HepG2 (cell line): ENCODE results near the gene URAD. TPM values are rescaled to one million over a fixed set of nuclear protein-coding genes. Genes with fewer than 3 reads are reported as not detected.

ENCODE experiments used
- ESRRA ChIP-seq: sonication (generic); formaldehyde crosslinking; IDR thresholded peaks from 2 replicates; pipeline ENCODE4 v1.5.1; 2020; ENCODE audit warnings: mild to moderate bottlenecking, low read depth, missing genetic modification reagents
- ETV6 ChIP-seq: sonication (generic); formaldehyde crosslinking; conservative IDR thresholded peaks from 2 replicates; pipeline ENCODE4 v1.4.0; 2020; ENCODE audit warnings: missing genetic modification reagents
- GATAD2A ChIP-seq: IDR thresholded peaks from 2 replicates; pipeline ENCODE4 v1.6.1; 2016
- KDM3A ChIP-seq: IDR thresholded peaks from 2 replicates; pipeline ENCODE4 v1.6.1; 2018; ENCODE audit warnings: low read depth, missing compliant biosample characterization
- KMT2A ChIP-seq: sonication (generic); formaldehyde crosslinking; IDR thresholded peaks from 2 replicates; pipeline ENCODE4 v1.4.0; 2020; ENCODE audit warnings: missing genetic modification reagents
- MAX ChIP-seq: IDR thresholded peaks from 2 replicates; pipeline ENCODE4 v1.6.1; 2012; ENCODE audit warnings: inconsistent platforms
- MYPOP ChIP-seq: sonication (generic); formaldehyde crosslinking; IDR thresholded peaks from 2 replicates; pipeline ENCODE4 v1.8.1; 2023; ENCODE audit warnings: mild to moderate bottlenecking, moderate library complexity, missing genetic modification reagents
- NFIC ChIP-seq: IDR thresholded peaks from 2 replicates; pipeline ENCODE4 v1.6.1; 2012; ENCODE audit warnings: mild to moderate bottlenecking, low read length, inconsistent platforms
- PCBP1 ChIP-seq: fragments of 200-400 bp; formaldehyde crosslinking; IDR thresholded peaks from 2 replicates; pipeline ENCODE4 v1.6.1; 2017; ENCODE audit warnings: mild to moderate bottlenecking, low read depth, low read length, borderline replicate concordance
- RORA ChIP-seq: sonication (generic); formaldehyde crosslinking; IDR thresholded peaks from 2 replicates; pipeline ENCODE4 v1.5.0; 2020; ENCODE audit warnings: mild to moderate bottlenecking, missing genetic modification reagents, moderate library complexity
- SIN3A ChIP-seq: IDR thresholded peaks from 2 replicates; pipeline ENCODE4 v1.6.1; 2011; ENCODE audit warnings: low read depth, mild to moderate bottlenecking, control low read depth, low read length, borderline replicate concordance
- SMAD3 ChIP-seq: sonication (generic); formaldehyde crosslinking; IDR thresholded peaks from 2 replicates; pipeline ENCODE4 v1.4.0; 2020; ENCODE audit warnings: missing genetic modification reagents
- SMARCC2 ChIP-seq: fragments of 450-650 bp; IDR thresholded peaks from 2 replicates; pipeline ENCODE4 v1.6.1; 2017; ENCODE audit warnings: antibody characterized with exemption, mild to moderate bottlenecking
- STAG1 ChIP-seq: sonication (generic); formaldehyde crosslinking; IDR thresholded peaks from 2 replicates; pipeline ENCODE4 v1.4.0; 2020; ENCODE audit warnings: missing genetic modification reagents
- TP53 ChIP-seq: sonication (generic); formaldehyde crosslinking; conservative IDR thresholded peaks from 2 replicates; pipeline ENCODE4 v1.4.0; 2020; ENCODE audit warnings: missing genetic modification reagents
- XRCC5 ChIP-seq: fragments of 200-400 bp; formaldehyde crosslinking; optimal IDR thresholded peaks from 2 replicates; pipeline ENCODE3; 2017; ENCODE audit warnings: mild to moderate bottlenecking, low read length
- ZNF251 ChIP-seq: sonication (generic); formaldehyde crosslinking; IDR thresholded peaks from 2 replicates; pipeline ENCODE4 v1.9.0; 2021; ENCODE audit warnings: mild to moderate bottlenecking, missing genetic modification reagents
- ZNF276 ChIP-seq: sonication (generic); formaldehyde crosslinking; IDR thresholded peaks from 2 replicates; pipeline ENCODE4 v1.4.0; 2020; ENCODE audit warnings: mild to moderate bottlenecking, low read depth, missing genetic modification reagents
- ZNF280B ChIP-seq: sonication (generic); formaldehyde crosslinking; IDR thresholded peaks from 2 replicates; pipeline ENCODE4 v1.5.0; 2020; ENCODE audit warnings: missing genetic modification reagents, mild to moderate bottlenecking, borderline replicate concordance
- ZNF296 ChIP-seq: sonication (generic); formaldehyde crosslinking; conservative IDR thresholded peaks from 2 replicates; pipeline ENCODE4 v1.5.0; 2020; ENCODE audit warnings: mild to moderate bottlenecking, missing genetic modification reagents
- ZNF30 ChIP-seq: sonication (generic); formaldehyde crosslinking; IDR thresholded peaks from 2 replicates; pipeline ENCODE4 v1.5.0; 2020; ENCODE audit warnings: mild to moderate bottlenecking, missing genetic modification reagents
- ZNF367 ChIP-seq: sonication (generic); formaldehyde crosslinking; IDR thresholded peaks from 2 replicates; pipeline ENCODE4 v1.4.0; 2020; ENCODE audit warnings: missing genetic modification reagents, borderline replicate concordance
- ZNF441 ChIP-seq: sonication (generic); formaldehyde crosslinking; IDR thresholded peaks from 2 replicates; pipeline ENCODE4 v1.7.0; 2021; ENCODE audit warnings: missing genetic modification reagents, borderline replicate concordance
- ZNF484 ChIP-seq: sonication (generic); formaldehyde crosslinking; IDR thresholded peaks from 2 replicates; pipeline ENCODE4 v1.5.1; 2020; ENCODE audit warnings: mild to moderate bottlenecking, low read depth, missing genetic modification reagents, borderline replicate concordance
- ZNF557 ChIP-seq: sonication (generic); formaldehyde crosslinking; IDR thresholded peaks from 2 replicates; pipeline ENCODE4 v1.4.0; 2020; ENCODE audit warnings: missing genetic modification reagents
- ZNF570 ChIP-seq: sonication (generic); formaldehyde crosslinking; IDR thresholded peaks from 2 replicates; pipeline ENCODE4 v1.4.0; 2020; ENCODE audit warnings: mild to moderate bottlenecking, missing genetic modification reagents, borderline replicate concordance
- polyA plus RNA-seq, 8 experiments: library from polyadenylated mRNA; depleted of rRNA in 3 of 8; stranded (reverse) in 7 of 8; unstranded in 1 of 8; fragments of >200 nt; fragmentation: Illumina TruSeq in 4 of 8; extraction: Trizol in 4 of 8; gene quantifications; 2 replicates each; pipeline versions ENCODE4 v1.2.1 to v1.2.3, GENCODE V29; 2011 to 2016; ENCODE audit warnings: low read depth in 4 of 8, missing spikeins in 1 of 8, mixed read lengths in 1 of 8; ENCODE audit not compliant: insufficient read depth in 1 of 8
- total RNA-seq, 5 experiments: library from RNA; depleted of rRNA; stranded (reverse); fragments of >200 nt; fragmentation: Illumina TruSeq; extraction: Trizol; gene quantifications; 2 replicates each; pipeline ENCODE4 v1.2.3, GENCODE V29; 2016; ENCODE audit warnings: low read depth in 1 of 5

URAD gene
- total and polyA plus RNA-seq, 2 of the 13 experiments (the other 11 are each of a cell fraction or from before 2014, with no cell fraction given) = not detected

- TF ChIP-seq ZNF276 (CRISPR knock-in tag) = 0 out of 2 replicates have a peak, but pooled peaks have one; percentile 52
- 0 out of 2 replicates have a peak, but pooled peaks have one; percentile 28 for TF ChIP-seq SMAD3 (CRISPR knock-in tag)
- TF ChIP-seq MYPOP = peak; percentile 96
- TF ChIP-seq TP53 (CRISPR knock-in tag) = 0 out of 2 replicates have a peak, but pooled peaks have one; percentile 25
- TF ChIP-seq SMARCC2 = no peak
- peak; percentile 56 for TF ChIP-seq XRCC5
- TF ChIP-seq ZNF557 (CRISPR knock-in tag) = no peak
- TF ChIP-seq KMT2A = peak; percentile 77
- TF ChIP-seq ESRRA = peak; percentile 61; the same call in 1 of the 2 replicates
- peak; percentile 69; the same call in 1 of the 2 replicates for TF ChIP-seq SIN3A
- TF ChIP-seq PCBP1 = peak; percentile 80
- peak; percentile 91 for TF ChIP-seq GATAD2A (CRISPR knock-in tag)
- peak; percentile 83 for TF ChIP-seq ZNF30 (CRISPR knock-in tag)
- peak; percentile 74; the same call in 1 of the 2 replicates for TF ChIP-seq NFIC
- peak; percentile 60 for TF ChIP-seq ETV6 (CRISPR knock-in tag)
- no peak for TF ChIP-seq ZNF570 (CRISPR knock-in tag)
- TF ChIP-seq ZNF441 (CRISPR knock-in tag) = peak; percentile 60; the same call in 1 of the 2 replicates
- TF ChIP-seq KDM3A (CRISPR knock-in tag) = peak; percentile 89
- peak; percentile 80 for TF ChIP-seq STAG1 (CRISPR knock-in tag)
- TF ChIP-seq ZNF280B (CRISPR knock-in tag) = no peak
- TF ChIP-seq ZNF251 = no peak
- no peak for TF ChIP-seq RORA (CRISPR knock-in tag)
- TF ChIP-seq ZNF367 (CRISPR knock-in tag) = no peak
- TF ChIP-seq ZNF296 (CRISPR knock-in tag) = no peak
- peak; percentile 87 for TF ChIP-seq MAX
- TF ChIP-seq ZNF484 (CRISPR knock-in tag) = no peak
Observed at GRCh38 chr13:27960362-27961226, 27.9 kb downstream of the URAD start (continued).
